TTC549 (cell line): ENCODE data around the gene IDE.
"Not testable (repeated sequence)": the region's sequence is repeated elsewhere in the genome, so short reads cannot be mapped to it uniquely, and the experiment has no call there.

Source experiments
- FAIRE-seq: peaks from 2 replicates; lab custom pipeline; 2012; peaks lifted over from hg19 to GRCh38; lab: Jason Lieb, UNC

Gene IDE

GRCh38 chr10:92418891-92419290 is 155.0 kb downstream of the IDE start:
- no peak for FAIRE-seq

GRCh38 chr10:92418221-92418620 is 155.7 kb downstream of the IDE start:
- FAIRE-seq = no peak

- FAIRE-seq = no peak
Observed at GRCh38 chr10:92413519-92413918, 160.4 kb downstream of the IDE start.

- no peak for FAIRE-seq
Observed at GRCh38 chr10:92413011-92413410, 160.9 kb downstream of the IDE start.

GRCh38 chr10:92411406-92411805 is 162.5 kb downstream of the IDE start:
- no peak for FAIRE-seq

- FAIRE-seq = no peak
Observed at GRCh38 chr10:92410501-92410900, 163.4 kb downstream of the IDE start.

GRCh38 chr10:92408017-92408361 is 165.9 kb downstream of the IDE start:
- FAIRE-seq = no peak

GRCh38 chr10:92407305-92408016 is 166.4 kb downstream of the IDE start:
- no peak for FAIRE-seq

- FAIRE-seq = no peak
Observed at GRCh38 chr10:92405419-92405924, 168.4 kb downstream of the IDE start.

- no peak for FAIRE-seq
Observed at GRCh38 chr10:92404612-92405418, 169.1 kb downstream of the IDE start.

- not testable (repeated sequence) for FAIRE-seq
Observed at GRCh38 chr10:92402234-92402633, 171.7 kb downstream of the IDE start.
